NCI-H345 (cell line): Measurements from ENCODE around the gene LRTM2.

Experiments used
- DNase-seq: peaks from one replicate; lab custom pipeline; 2025; lab: John Stamatoyannopoulos, UW

The LRTM2 gene

GRCh38 chr12:1885082-1885596 lies 64.8 kb downstream of the LRTM2 start:
- no peak for DNase-seq

DNA sequence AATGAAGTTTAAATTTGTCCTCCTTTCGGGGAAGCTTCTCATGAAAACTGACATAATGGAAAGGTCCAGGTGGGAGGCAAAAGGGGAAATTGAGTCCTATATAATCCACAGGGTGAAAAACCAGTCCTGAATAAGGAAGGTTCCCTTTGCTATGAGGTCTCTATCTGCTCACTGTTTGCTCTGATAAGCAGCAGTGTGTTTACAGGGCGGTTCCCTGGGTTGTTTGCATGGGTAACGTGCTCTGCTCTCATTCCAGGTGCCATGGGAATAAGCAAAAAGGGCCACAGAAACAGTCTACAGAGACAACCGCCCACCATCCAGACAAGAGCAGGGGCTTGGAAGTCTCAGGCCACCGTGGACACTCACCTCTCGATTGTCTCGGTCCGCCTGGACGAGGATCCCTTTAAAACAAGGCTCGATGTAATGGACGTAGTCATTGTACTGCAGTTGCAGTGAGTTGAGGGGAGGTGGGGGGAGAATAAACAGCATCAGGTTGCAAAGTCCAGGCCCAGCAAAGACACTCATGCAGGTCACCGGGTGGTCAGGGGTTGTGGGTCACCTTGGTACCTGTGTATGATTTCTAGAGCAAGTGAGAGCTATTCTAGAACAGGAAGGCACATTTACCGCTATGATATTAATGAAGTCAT lies 65.4 kb downstream of the LRTM2 start:
- DNase-seq: no peak
